HL-60/S4 treated with retinoic acid at 250 ng/mL for 4 days and 3 days (cell line): ENCODE results near the gene GPR176.

Experiments used
- in situ Hi-C: fragments of 300-500 bp; cut with MboI; formaldehyde crosslinking; loops from 2 replicates; pipeline ENCODE4 v1.7.0; 2022; ENCODE audit warnings: low sequenced_read_pairs

The GPR176 gene

DNA sequence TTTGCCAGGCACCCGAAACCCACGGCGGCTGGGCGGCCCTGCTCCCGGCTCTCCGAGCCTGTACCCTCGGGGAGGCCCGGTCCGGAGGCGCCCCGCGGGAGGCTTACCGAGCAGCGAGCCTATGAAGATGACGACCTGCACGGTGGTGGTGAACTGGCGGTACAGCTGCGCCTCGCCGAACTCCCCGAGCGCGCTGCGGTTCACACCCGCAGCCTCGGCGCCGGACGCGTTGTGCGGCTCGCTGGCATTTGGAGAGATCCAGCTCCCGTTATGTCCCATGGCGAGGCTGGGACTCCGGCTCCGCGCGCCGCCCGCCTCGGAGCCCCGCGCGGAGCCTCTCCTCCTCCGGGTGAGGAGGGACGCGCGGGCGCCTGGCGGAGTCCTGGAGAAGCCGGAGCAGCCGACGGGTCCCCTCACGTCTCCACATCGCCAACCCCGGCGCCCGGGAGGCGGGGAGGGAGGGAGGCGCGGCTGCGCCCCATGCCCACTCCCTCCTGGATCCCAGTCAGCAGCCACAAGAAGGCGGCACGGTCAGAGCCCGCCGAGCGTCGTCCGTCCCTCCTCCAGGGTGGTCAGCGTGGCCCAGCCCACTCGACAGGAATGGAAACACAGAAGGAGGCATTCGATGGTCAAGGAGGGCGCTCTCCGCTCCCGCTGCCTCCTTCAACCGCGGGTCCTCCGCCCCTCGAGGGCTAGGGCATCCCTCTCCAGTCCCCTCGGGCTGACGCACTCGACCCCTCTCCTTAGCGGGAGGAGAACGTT is at the start of gene GPR176:
Gene GPR176, minus strand, starts transcription at position 519 of the 762 bp plus-strand sequence. Its CDS starts 240 bp downstream, at position 279.
- in situ Hi-C loops = no loop called here

DNA sequence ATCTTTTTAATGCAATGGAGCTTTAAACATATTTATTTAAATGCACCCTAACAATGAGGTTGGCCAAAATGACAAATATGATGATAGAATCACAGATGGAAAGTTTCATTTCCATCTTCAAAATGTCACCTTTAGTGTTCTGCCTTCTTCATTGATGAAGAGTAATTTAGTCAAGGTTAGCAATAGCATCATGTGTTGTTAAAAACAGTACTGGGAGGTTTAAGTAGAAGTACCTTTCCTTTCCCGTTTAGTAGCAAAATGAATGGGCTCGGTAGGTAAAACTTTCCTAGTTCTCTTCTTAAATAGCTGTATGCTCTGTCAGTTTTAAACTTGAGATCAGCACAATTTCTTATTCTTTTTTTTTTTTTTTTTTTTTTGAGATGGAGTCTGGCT is 48.9 kb upstream of the GPR176 start:
- in situ Hi-C loops = no loop called here

- in situ Hi-C loops = no loop called here
These were observed 48.4 kb upstream of the GPR176 start for GRCh38 chr15:39968273-39969001.

DNA sequence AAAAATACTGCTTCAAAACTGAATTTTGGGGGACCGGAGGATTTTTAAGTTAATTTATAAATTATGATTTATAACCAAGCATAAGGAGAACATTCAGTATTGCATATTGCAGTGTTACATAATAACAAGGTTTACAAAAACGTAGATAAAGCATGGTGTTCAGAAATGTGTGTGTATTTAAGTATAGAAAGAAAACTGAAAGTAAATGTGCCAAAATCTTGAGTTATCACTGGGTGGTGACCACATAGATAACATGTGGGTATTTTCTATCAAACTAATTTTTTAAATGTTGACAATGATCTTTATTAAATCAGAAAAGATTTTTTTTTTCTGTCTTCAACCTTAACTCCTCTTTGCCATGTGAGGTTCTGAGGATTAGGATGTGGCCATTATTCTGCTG is 46.5 kb upstream of the GPR176 start:
- in situ Hi-C loops = no loop called here

DNA sequence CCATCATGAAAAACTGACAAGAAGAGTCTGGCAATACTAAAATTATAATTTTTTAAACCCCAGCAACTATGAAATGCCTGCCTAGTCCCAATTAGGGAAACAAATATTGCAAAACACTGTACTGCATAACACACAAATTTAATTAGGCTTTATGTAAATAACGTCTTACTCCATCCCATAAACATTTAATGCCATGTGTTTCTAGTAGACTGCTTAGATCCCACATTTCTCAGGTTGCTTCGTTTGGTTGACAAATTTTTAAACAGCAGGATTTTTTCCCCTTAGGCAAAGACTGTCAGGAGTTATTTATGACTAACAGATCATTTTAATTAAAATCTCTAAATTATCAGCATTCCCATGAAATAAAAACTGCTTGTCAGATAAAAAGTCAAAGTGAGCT is 43.7 kb upstream of the GPR176 start:
- in situ Hi-C loops = no loop called here

DNA sequence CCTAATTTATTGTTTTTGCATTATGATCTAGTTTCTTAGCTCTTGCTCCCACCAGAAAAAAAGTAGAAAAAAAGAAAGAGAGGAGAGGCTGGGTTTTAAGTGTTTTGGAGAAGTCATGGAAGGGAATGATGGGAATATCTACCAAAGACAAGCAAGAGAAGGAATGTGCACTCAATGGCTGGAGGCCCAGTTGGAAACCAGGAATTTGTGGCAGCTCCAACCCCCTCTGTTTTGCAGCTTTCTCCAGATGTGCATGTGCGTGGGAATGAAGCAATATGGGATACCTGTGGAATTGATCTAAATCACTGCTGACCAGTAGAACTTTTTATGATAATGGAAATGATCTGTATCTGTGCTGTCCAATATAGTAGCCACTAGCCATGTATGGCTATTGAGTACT is 41.0 kb upstream of the GPR176 start:
- in situ Hi-C loops = no loop called here

DNA sequence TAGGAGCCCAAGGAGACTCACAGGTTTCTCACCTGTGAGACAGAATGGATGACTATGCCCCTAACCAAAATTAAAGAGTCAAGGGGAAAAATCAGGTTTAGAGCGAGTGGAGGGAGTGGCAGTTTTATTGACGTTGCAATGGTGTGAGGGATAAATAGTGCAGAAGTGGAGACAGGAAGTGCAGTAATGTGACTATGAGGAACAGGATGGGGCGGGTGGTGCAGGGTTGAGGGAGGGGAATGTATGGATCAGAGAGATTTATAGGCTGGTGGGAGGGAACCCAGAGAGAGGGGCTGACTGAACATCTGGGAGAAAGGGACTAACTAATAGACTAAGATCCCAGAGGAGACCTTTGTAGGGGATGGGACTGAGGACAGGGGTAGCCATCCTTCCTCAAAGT is 40.3 kb upstream of the GPR176 start:
- in situ Hi-C loops = no loop called here

GRCh38 chr15:39959411-39959810 is 39.3 kb upstream of the GPR176 start:
- in situ Hi-C loops = no loop called here

GRCh38 chr15:39957481-39957880 is 37.4 kb upstream of the GPR176 start:
- in situ Hi-C loops = no loop called here

DNA sequence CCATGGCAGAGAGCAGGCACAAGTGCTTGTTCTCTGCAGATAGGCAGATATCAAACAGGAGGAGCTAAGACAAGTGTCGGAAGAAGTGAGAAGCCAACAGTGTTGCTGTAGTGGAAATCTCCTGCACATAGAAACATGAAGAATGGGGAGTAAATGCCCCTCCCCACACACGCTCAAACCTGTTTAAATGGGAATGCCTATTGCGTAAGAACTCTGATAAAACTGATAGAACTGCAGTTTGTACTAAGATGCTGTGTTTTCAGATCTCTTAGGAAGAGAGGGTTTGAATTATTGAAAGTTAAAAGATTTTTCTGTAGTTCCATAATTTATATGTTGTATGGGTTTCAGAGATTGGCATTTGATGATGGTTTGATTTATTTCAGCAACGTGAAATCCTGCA is 33.5 kb upstream of the GPR176 start:
- in situ Hi-C loops = no loop called here

DNA sequence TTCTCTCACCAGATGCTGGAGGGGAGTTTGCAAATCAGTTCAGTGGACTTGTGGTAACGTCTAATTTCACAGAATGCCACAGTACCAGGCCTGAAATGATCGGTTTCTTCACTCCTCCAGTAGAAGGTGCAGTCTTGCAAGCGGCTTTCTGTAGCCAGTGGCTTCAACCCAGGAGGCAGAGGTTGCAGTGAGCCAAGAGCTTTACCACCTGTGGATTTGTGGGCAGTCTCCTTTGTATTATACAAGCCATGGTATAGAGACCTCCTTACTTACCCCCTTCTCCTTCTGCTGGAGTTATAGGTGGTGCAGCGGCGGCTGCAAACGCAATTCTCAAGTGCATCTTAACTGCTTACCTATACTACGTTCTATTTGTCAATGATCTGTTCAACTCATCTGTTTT is 31.5 kb upstream of the GPR176 start:
- in situ Hi-C loops = no loop called here

DNA sequence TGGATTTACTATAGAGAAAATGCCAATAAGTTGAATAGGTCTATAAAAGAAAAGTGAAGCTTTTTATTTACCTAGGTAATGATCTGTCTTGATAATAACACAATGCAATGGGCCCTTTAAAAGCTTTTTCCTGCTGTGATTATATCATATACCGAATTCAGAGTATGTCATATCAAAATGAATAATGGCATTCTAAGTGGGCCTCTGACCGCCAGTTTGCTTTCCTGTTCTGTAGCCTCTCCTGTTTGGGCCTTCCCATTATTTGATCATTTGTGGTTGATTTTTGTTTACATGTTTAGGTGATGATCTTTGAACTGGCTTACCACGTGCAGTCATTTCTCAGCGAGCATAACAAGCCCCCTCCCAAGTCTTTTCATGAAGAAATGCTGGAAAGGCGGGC is 28.8 kb upstream of the GPR176 start:
- in situ Hi-C loops = no loop called here

- in situ Hi-C loops = no loop called here
These were observed 27.5 kb upstream of the GPR176 start for GRCh38 chr15:39947401-39948197.

DNA sequence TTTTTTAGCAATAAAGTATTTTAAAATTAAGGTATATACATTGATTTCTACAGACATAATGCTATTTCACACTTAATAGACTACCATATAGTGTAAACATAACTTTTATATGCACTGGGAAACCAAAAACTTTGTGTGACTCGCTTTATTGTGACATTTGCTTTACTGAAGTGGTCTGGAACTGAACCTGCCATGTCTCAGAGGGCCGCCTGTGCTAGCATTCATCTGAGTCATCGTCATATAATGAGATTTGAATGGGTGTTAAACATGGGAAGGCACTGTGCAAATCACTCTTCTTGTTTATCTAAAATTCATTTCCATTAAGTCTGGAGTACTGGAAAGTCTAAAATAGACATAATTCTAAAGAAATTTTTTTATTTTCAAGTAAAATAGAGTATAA is 26.8 kb upstream of the GPR176 start:
- in situ Hi-C loops = no loop called here

DNA sequence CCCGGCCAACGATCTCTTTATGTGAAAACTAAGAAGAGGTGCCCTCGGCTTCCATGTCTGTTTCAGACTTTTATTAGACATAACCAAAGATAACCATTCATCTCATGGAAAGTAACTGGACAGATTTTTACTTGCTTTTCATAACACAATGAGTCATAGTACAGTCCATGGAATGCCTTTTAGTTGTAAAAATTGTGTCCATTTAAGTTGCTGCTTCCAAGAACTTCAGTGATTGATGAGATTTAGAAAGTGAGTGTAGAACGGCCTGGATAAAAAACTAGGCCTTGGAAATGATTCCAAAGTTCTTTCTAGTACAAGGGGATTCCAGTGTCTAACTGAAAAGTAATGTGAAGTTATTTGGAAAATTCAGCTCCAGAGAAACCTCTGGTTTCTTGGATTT is 24.7 kb upstream of the GPR176 start:
- in situ Hi-C loops = no loop called here

DNA sequence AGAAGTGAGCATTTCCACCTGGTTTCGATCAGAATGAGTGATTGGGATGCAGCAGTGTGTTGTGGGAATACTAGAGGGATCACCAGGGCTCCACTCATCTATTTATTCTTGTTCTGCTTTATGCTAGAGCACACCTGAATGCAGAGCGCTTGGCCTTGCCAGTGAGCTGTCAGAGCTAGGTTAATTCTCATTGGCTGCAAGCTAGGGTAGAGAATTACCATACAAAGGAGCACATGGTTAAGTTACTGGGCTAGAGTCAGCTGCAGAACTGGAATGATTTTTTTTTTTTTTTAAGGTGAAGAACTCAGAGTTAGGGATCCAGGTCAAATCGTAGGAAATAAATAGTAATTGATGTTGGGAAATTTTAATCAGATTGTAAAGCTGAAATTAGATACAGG is 22.7 kb upstream of the GPR176 start:
- in situ Hi-C loops = no loop called here

GRCh38 chr15:39942101-39942752 is 22.2 kb upstream of the GPR176 start:
- in situ Hi-C loops = no loop called here

DNA sequence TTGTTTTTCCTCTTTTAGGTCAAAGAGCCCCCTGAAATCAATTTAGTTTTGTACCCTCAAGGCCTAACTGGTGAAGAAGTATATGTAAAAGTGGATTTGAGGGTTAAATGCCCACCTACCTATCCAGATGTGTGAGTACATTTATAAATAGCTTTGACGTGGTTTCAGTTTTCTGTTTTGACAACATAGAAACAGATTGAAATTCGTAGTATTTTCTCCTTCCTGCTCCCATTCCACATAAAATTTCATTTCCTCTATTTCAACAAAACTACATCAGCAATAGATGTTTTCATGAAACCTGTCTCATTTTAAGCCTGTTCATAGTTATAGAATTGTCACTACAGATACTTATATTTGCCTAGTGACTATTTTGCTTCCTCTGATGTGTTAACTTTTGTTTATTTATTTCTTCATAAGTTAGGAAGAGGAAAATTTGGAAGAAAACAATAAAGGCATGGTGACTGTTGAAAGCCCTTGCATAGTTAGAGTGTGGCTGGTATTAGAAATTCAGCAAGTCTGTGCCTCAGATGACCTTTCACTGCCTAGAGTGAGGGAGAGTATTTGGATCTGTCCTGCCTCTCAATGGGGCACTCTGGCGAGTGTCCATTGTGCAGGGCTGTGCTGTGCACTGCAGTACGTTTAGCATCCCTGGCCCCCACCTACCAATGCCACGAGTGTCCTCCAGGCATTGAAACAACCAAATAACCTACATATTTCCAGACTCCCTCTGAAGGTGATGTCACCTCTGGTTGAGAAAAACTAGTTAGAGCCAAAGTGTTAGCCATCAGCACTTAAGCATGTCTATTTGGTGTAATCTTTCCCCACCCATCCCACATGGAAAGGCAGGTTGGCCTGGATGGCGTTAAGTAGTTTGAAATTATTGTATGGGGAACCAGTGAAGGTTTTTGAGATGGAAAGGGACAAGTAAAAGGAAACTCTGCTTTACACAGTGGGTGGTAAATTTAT is 19.7 kb upstream of the GPR176 start:
- in situ Hi-C loops = no loop called here

DNA sequence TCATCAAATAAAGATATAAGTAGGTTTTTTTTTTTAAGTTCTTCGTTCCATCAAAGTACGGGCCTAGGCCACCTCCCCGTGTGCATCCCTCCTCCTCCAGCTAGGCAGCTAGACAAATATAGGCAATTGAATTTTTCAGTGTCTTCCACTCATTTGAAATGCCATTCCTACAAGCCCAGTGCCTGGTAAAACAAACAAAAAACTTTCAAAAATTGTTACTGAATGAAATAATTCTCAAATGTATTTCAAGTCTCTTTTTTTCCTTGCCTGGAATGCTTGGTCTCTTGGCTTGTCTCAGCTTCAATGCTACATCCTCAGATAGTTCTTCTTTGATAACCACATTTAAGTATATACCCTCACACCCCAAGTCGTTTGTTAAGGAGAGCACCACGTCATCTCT is 17.6 kb upstream of the GPR176 start:
- in situ Hi-C loops = no loop called here

GRCh38 chr15:39936681-39937080 is 16.6 kb upstream of the GPR176 start:
- in situ Hi-C loops = no loop called here
